K562 (cell line): Measurements from ENCODE around the gene ZNF213. TPM values are rescaled to one million over a fixed set of nuclear protein-coding genes. Genes with fewer than 3 reads are reported as not detected.

Experiments used
- ADNP ChIP-seq: fragments of 200-800 bp; sonication (Bioruptor generic); IDR thresholded peaks from 2 replicates; pipeline ENCODE4 v1.6.1; 2016; ENCODE audit warnings: missing genetic modification characterization, missing compliant biosample characterization
- BMI1 ChIP-seq: fragments of 150-350 bp; IDR thresholded peaks from 2 replicates; pipeline ENCODE4 v1.6.1; 2014; ENCODE audit warnings: low read length
- CBFA2T2 ChIP-seq: fragments of 450-650 bp; conservative IDR thresholded peaks from 2 replicates; pipeline ENCODE4 v1.6.1; 2017; ENCODE audit warnings: mild to moderate bottlenecking
- CHD1 ChIP-seq: fragments of 200-600 bp; sonication (generic); IDR thresholded peaks from one replicate; pipeline ENCODE4 v1.6.1; 2012; ENCODE audit warnings: mild to moderate bottlenecking, moderate library complexity, low read length, inconsistent platforms
- CTCF ChIP-seq, 3 experiments: IDR thresholded peaks in 2 of 3; conservative IDR thresholded peaks in 1 of 3; 2 replicates each; pipeline ENCODE4 v1.5.1; 2011 to 2012; ENCODE audit warnings: low read length in 3 of 3, mild to moderate bottlenecking in 3 of 3, control low read depth in 2 of 3, improper control_type of control experiment in 1 of 3, inconsistent platforms in 1 of 3, low read depth in 1 of 3, mixed read lengths in 1 of 3, moderate library complexity in 1 of 3; ENCODE audit not compliant: insufficient read depth in 2 of 3
- FOXK1 ChIP-seq: sonication (generic); formaldehyde crosslinking; IDR thresholded peaks from 2 replicates; pipeline ENCODE4 v1.8.0; 2022; ENCODE audit warnings: missing genetic modification reagents, mild to moderate bottlenecking, borderline replicate concordance
- FOXO4 ChIP-seq: fragments of 450-650 bp; formaldehyde crosslinking; IDR thresholded peaks from 2 replicates; pipeline ENCODE4 v1.4.0; 2020; ENCODE audit warnings: mild to moderate bottlenecking, moderate library complexity
- FOXP1 ChIP-seq: sonication (generic); formaldehyde crosslinking; IDR thresholded peaks from 2 replicates; pipeline ENCODE4 v1.8.0; 2022; ENCODE audit warnings: mild to moderate bottlenecking, missing genetic modification reagents
- HDAC1 ChIP-seq, 2 experiments: fragments of 450-650 bp; IDR thresholded peaks; 2 replicates each; pipeline ENCODE4 v1.6.1; 2016 to 2017; ENCODE audit warnings: inconsistent platforms in 1 of 2, mild to moderate bottlenecking in 1 of 2, moderate library complexity in 1 of 2
- HDAC6 ChIP-seq: IDR thresholded peaks from 2 replicates; pipeline ENCODE4 v1.6.1; 2012; ENCODE audit warnings: low read depth, mild to moderate bottlenecking, control low read depth, inconsistent platforms, low read length, moderate library complexity
- MLLT1 ChIP-seq, 2 experiments: fragments of 450-650 bp; IDR thresholded peaks; 2 replicates each; pipeline ENCODE4 v1.6.1; 2016
- NCOA4 ChIP-seq: fragments of 450-650 bp; IDR thresholded peaks from 2 replicates; pipeline ENCODE4 v1.6.1; 2018; ENCODE audit warnings: mild to moderate bottlenecking; ENCODE audit not compliant: partially characterized antibody
- NFATC3 ChIP-seq: fragments of 450-650 bp; IDR thresholded peaks from 2 replicates; pipeline ENCODE4 v1.6.1; 2017; ENCODE audit warnings: mild to moderate bottlenecking
- NR2C2 ChIP-seq, 2 experiments: fragments of 200-800 bp in 1 of 2; sonication (Bioruptor generic) in 1 of 2; sonication (generic) in 1 of 2; formaldehyde crosslinking in 1 of 2; IDR thresholded peaks; 2 replicates each; pipeline versions ENCODE4 v1.6.1 to v1.8.0; 2016 to 2022; ENCODE audit warnings: mild to moderate bottlenecking in 1 of 2, missing compliant biosample characterization in 1 of 2, missing genetic modification characterization in 1 of 2, missing genetic modification reagents in 1 of 2
- POLR2A ChIP-seq: fragments of 450-650 bp; conservative IDR thresholded peaks from 2 replicates; pipeline ENCODE4 v1.6.1; 2016
- POLR3A ChIP-seq: IDR thresholded peaks from 2 replicates; pipeline ENCODE4 v1.6.1; 2011; ENCODE audit warnings: borderline replicate concordance, mild to moderate bottlenecking, moderate library complexity; ENCODE audit not compliant: insufficient read length, insufficient read depth; ENCODE audit errors: extremely low read depth
- POLR3G ChIP-seq: IDR thresholded peaks from 2 replicates; pipeline ENCODE4 v1.6.1; 2011; ENCODE audit not compliant: insufficient read length, insufficient replicate concordance; ENCODE audit errors: extremely low read depth
- SREBF2 ChIP-seq: sonication (generic); formaldehyde crosslinking; IDR thresholded peaks from 2 replicates; pipeline ENCODE4 v1.4.0; 2020; ENCODE audit warnings: mild to moderate bottlenecking, missing genetic modification reagents
- TAF9B ChIP-seq: fragments of 450-650 bp; IDR thresholded peaks from 2 replicates; pipeline ENCODE4 v1.6.1; 2018; ENCODE audit warnings: mild to moderate bottlenecking; ENCODE audit not compliant: partially characterized antibody
- ZBTB43 ChIP-seq: sonication (generic); formaldehyde crosslinking; IDR thresholded peaks from 2 replicates; pipeline ENCODE4 v1.8.0; 2023; ENCODE audit warnings: mild to moderate bottlenecking, missing genetic modification reagents
- ZFP1 ChIP-seq: fragments of 450-650 bp; formaldehyde crosslinking; IDR thresholded peaks from 2 replicates; pipeline ENCODE4 v1.4.0; 2020; ENCODE audit warnings: mild to moderate bottlenecking, mixed read lengths
- ZNF75A ChIP-seq: fragments of 450-650 bp; formaldehyde crosslinking; IDR thresholded peaks from 2 replicates; pipeline ENCODE4 v1.4.0; 2020; ENCODE audit warnings: mild to moderate bottlenecking
- polyA plus RNA-seq, 8 experiments: library from polyadenylated mRNA; depleted of rRNA in 4 of 8; stranded (reverse) in 5 of 8; unstranded in 3 of 8; fragments of >200 nt; fragmentation: Nextera tagmentation in 2 of 8; fragmentation: Illumina TruSeq in 1 of 8; extraction: Ambion mirVana in 2 of 8; extraction: Trizol in 1 of 8; gene quantifications; 2 replicates each; pipeline versions ENCODE4 v1.2.1 to v1.2.3, GENCODE V29; 2011 to 2014; ENCODE audit warnings: inconsistent platforms in 1 of 8, missing spikeins in 1 of 8
- total RNA-seq, 7 experiments: library from RNA; depleted of rRNA in 6 of 7; stranded (reverse); fragments of >200 nt in 6 of 7; fragmentation: Illumina TruSeq in 2 of 7; extraction: Trizol in 2 of 7; gene quantifications; 2 replicates each; pipeline versions ENCODE4 v1.2.1 to v1.2.3, GENCODE V29; 2011 to 2021; ENCODE audit warnings: low replicate concordance in 1 of 7

Gene ZNF213
- total and polyA plus RNA-seq, 9 of the 15 experiments (the other 6 are each of a cell fraction or from before 2014, with no cell fraction given), result 0.49 to 10.0 (median 1.8) TPM

- TF ChIP-seq TAF9B, result no peak
- peak; percentile 100 for TF ChIP-seq NFATC3
- no peak for TF ChIP-seq CBFA2T2
- no peak; a peak in 3 of 4 replicates for TF ChIP-seq HDAC1 (IDR thresholded peaks at IDR 0.05)
- peak; percentile 38 for TF ChIP-seq CHD1
- peak; percentile 72; the same call in 1 of the 2 replicates for TF ChIP-seq FOXP1 (CRISPR knock-in tag)
- no peak for TF ChIP-seq FOXO4 (CRISPR knock-in tag)
- TF ChIP-seq MLLT1 (IDR thresholded peaks at IDR 0.05), result peak in 1 of 2 experiments; percentile 74; a peak in 1 of 4 replicates
- TF ChIP-seq FOXK1 (CRISPR knock-in tag), result peak; percentile 16; the same call in 1 of the 2 replicates
- 0 out of 2 replicates have a peak, but pooled peaks have one; percentile 64 for TF ChIP-seq SREBF2 (CRISPR knock-in tag)
- no peak for TF ChIP-seq POLR2A
- peak; percentile 47; the same call in 1 of the 2 replicates for TF ChIP-seq NR2C2 (CRISPR knock-in tag; IDR thresholded peaks at IDR 0.05)
- no peak; the same call in 1 of the 2 replicates for TF ChIP-seq NR2C2 (tag; IDR thresholded peaks at IDR 0.05)
- no peak for TF ChIP-seq HDAC6
- TF ChIP-seq ZFP1 (CRISPR knock-in tag), result no peak
- TF ChIP-seq POLR3A, result peak; percentile 95
- TF ChIP-seq NCOA4, result no peak
- TF ChIP-seq BMI1, result no peak
- TF ChIP-seq ZBTB43 (CRISPR knock-in tag), result no peak
- no peak for TF ChIP-seq ZNF75A
- peak in 1 of 3 experiments; percentile 5; a peak in 1 of 6 replicates for TF ChIP-seq CTCF (IDR thresholded peaks at IDR 0.05 in 2 of 3, conservative IDR thresholded peaks at IDR 0.05 in 1 of 3; ENCODE audit: insufficient read depth in 2 of 3, low read depth in 1 of 3, low read length in 3 of 3)
- TF ChIP-seq POLR3G, result peak; percentile 94
- TF ChIP-seq ADNP (tag), result no peak
Measured at GRCh38 chr16:3150346-3151218, 15.8 kb downstream of the ZNF213 start (continued).
